GM18873 (cell line): Measurements from ENCODE around the gene KRTAP5-11.
"Not testable (repeated sequence)": the region's sequence is repeated elsewhere in the genome, so short reads cannot be mapped to it uniquely, and the experiment has no call there.

Experiments
- ATAC-seq: cut with Tn5 transposase; IDR thresholded peaks from one replicate; pipeline ENCODE4 v1.9.1; 2021; ENCODE audit warnings: mild to moderate bottlenecking, moderate library complexity, moderate number of reproducible peaks; ENCODE audit not compliant: unreplicated experiment, low FRiP score

Gene KRTAP5-11

DNA sequence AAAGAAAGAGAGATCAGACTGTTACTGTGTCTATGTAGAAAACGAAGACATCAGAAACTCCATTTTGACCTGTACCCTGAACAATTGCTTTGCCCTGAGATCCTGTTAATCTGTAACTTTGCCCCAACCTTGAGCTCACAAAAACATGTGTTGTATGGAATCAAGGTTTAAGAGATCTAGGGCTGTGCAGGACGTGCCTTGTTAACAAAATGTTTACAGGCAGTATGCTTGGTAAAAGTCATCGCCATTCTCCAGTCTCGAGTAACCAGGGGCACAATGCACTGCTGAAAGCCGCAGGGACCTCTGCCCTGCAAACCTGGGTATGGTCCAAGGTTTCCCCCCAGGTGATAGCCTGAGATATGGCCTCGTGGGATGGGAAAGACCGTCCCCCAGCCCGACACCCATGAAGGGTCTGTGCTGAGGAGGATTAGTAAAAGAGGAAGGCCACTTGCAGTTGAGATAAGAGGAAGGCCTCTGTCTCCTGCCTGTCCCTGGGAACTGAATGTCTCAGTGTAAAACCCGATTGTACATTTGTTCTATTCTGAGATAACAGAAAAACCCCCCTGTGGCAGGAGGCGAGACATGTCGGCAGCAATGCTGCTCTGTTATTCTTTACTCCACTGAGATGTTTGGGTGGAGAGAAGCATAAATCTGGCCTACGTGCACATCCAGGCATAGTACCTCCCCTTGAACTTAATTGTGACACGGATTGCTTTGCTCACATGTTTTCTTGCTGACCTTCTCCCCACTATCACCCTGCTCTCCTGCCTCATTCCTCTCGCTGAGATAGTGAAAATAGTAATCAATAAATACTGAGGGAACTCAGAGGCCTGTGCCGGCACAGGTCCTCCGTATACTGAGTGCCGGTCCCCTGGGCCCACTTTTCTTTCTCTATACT lies 47.7 kb downstream of the KRTAP5-11 start:
- not testable (repeated sequence) for ATAC-seq

DNA sequence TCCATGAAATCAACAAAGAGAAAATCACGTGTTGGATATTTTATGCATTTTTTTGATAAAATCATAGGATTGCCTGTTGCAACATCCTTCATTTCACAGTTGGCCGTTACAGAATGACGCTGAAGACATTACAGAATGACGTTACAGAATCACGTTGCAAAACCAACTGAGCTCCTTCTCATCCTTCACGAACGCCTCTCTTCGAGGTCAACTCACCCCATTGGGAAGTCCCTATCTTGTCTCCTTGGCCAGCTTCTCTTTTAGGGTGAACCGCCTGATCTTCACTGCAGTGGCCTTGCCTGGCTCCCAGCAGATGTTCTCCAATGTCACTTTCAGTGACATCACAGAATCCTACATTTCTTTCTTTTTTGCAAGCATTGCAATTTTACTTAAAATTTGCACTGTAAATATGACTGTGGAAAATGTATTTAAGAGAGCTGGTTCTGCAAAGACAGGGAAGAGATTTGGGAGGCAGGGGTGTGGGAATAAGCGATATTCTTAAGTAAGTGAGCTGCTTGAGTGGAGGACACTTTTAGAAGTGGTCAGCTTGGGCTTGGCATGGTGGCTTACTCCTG lies 50.6 kb downstream of the KRTAP5-11 start:
- no peak for ATAC-seq
